MCF 10A (cell line): ENCODE data around the gene RBM38. TPM values are rescaled to one million over a fixed set of nuclear protein-coding genes. Genes with fewer than 3 reads are reported as not detected.

Source experiments
- BruUV-seq: library from RNA; stranded (reverse); fragments of 400-500 nt; replicated peaks from 2 replicates; lab custom pipeline; 2021; lab: Mats Ljungman, UMichigan
- CTCF ChIA-PET: fragments of 300-600 bp; sonication (Branson Sonifier 250); formaldehyde crosslinking; extraction: SDS; loops from one replicate; lab custom pipeline; 2021; ENCODE audit warnings: antibody characterized with exemption, inconsistent platforms; lab: Yijun Ruan, JAX
- POLR2A ChIA-PET: fragments of 300-600, 350-650 bp; sonication (Branson Sonifier 250); formaldehyde crosslinking; extraction: SDS; loops from one replicate; lab custom pipeline; 2020; ENCODE audit warnings: antibody characterized with exemption, inconsistent platforms; lab: Yijun Ruan, JAX
- DNase-seq: peaks from one replicate; pipeline ENCODE4 v3.0.0-alpha.2; 2018; ENCODE audit not compliant: unreplicated experiment
- H3K27ac Mint-ChIP-seq: one replicate; pipeline ENCODE4 v1.8.0; 2022; ENCODE audit warnings: mild to moderate bottlenecking, low read depth, mixed read lengths; ENCODE audit not compliant: unreplicated experiment
- H3K27me3 Mint-ChIP-seq: one replicate; pipeline ENCODE4 v1.8.0; 2022; ENCODE audit warnings: mixed read lengths; ENCODE audit not compliant: insufficient read depth, unreplicated experiment
- H3K36me3 Mint-ChIP-seq: one replicate; pipeline ENCODE4 v1.8.0; 2022; ENCODE audit warnings: mild to moderate bottlenecking, moderate library complexity, mixed read lengths; ENCODE audit not compliant: insufficient read depth, unreplicated experiment
- H3K4me1 Mint-ChIP-seq: one replicate; pipeline ENCODE4 v1.8.0; 2022; ENCODE audit warnings: mixed read lengths; ENCODE audit not compliant: insufficient read depth, unreplicated experiment
- H3K4me3 Mint-ChIP-seq: one replicate; pipeline ENCODE4 v1.8.0; 2022; ENCODE audit warnings: mild to moderate bottlenecking, moderate library complexity, mixed read lengths; ENCODE audit not compliant: unreplicated experiment
- H3K9me3 Mint-ChIP-seq: one replicate; pipeline ENCODE4 v1.8.0; 2022; ENCODE audit warnings: mixed read lengths; ENCODE audit not compliant: unreplicated experiment
- intact Hi-C: fragments of 100-400 bp; cut with micrococcal nuclease; formaldehyde crosslinking; loops from 2 replicates; pipeline ENCODE4 v1.14.1; 2022
- total RNA-seq: library from RNA; stranded (reverse); gene quantifications from 2 replicates; pipeline ENCODE4 v1.2.3, GENCODE V29; 2022
- TF ChIP-seq, protein P1 (sequence below): fragments of 200-600 bp; IDR thresholded peaks from one replicate; pipeline ENCODE4 v1.8.0; 2022; ENCODE audit warnings: antibody characterized with exemption, mild to moderate bottlenecking; ENCODE audit not compliant: unreplicated experiment

Gene RBM38
- total RNA-seq, 1 experiment from 2014 or later: 5.1 TPM

DNA sequence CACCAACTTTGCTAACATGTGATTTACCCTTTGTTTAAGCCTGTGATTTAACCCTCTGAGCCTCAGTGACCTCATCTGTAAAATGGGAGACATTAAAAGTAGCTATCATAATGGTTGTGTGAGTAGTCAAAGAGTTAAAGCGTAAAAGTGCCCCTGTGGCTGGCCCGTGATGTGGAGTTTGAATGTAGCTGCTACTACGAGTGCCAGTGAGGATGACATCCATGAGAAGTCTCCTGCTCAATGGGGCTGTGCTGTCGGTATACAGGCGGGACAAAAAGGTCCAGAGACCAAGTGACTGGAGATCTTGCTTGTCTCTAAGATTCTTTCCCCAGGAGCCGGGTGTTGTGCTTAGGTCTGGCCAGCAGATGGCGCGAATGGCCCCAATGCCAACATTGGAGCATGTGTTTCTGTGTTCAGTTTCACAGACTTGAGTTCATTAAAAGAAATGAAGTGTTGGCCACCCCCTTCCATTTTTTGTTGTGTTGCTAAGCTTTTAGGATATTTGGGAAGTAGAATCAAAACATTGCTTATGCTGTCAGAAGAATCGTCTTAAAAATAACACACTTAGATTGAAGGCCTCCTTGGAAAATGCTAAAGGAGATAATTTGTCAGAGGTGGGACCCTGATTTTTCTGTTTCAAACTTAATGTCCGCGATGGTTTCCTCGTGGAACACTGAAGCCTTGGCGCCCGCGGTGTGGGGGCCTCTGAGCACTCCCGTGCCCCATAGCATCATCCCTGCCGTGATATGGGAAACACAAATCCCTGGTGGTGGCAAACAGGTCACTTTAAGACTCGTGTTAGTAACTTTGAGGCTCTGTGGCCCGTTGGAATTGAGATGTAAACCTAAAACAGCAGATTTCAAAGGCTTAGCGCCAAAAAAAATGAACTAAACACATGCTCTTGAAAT, 9.3 kb upstream of the RBM38 start:
- TF ChIP-seq, protein P1, sequence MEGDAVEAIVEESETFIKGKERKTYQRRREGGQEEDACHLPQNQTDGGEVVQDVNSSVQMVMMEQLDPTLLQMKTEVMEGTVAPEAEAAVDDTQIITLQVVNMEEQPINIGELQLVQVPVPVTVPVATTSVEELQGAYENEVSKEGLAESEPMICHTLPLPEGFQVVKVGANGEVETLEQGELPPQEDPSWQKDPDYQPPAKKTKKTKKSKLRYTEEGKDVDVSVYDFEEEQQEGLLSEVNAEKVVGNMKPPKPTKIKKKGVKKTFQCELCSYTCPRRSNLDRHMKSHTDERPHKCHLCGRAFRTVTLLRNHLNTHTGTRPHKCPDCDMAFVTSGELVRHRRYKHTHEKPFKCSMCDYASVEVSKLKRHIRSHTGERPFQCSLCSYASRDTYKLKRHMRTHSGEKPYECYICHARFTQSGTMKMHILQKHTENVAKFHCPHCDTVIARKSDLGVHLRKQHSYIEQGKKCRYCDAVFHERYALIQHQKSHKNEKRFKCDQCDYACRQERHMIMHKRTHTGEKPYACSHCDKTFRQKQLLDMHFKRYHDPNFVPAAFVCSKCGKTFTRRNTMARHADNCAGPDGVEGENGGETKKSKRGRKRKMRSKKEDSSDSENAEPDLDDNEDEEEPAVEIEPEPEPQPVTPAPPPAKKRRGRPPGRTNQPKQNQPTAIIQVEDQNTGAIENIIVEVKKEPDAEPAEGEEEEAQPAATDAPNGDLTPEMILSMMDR: peak; percentile 65
- H3K4me1 Mint-ChIP-seq: no peaks in the 10 kb centered on the region

DNA sequence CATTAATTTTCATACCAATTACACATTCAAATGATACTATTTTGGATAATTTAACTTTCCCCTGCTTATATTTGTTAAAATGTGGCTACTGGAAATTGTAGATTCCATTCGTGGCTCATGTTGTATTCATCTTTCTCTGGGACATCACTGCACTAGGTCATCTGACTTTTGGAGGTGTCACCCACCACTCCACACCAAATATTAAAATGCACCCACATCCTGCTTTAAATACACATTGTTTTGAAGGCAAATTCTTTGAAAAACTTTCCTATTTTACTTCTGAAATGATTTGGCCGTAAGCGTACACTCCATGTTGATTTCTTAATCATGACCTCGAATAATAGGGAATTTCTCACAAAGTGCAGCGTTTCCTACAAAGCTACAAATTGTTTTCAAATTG, 8.7 kb upstream of the RBM38 start:
- no peak overlapping the region for H3K27ac Mint-ChIP-seq
- H3K36me3 Mint-ChIP-seq: peaks cover 32% of the 10 kb centered on the region
- H3K4me3 Mint-ChIP-seq: no peak overlapping the region
- no peaks in the 10 kb centered on the region for H3K9me3 Mint-ChIP-seq
- ChIA-PET CTCF (interaction anchor here (0.6 to 7.1 kb wide), 31 partner anchors 8 to 1383 kb away, joined by 3 to 56 read pairs (median 6); no protein-coding TSS in a partner anchor), POLR2A (interaction anchor here (1.4 kb wide), 1 partner anchor 114 kb away, joined by 3 read pairs; no protein-coding TSS in a partner anchor)
- no peak for DNase-seq
- no peaks in the 10 kb centered on the region for H3K4me1 Mint-ChIP-seq
- H3K27me3 Mint-ChIP-seq: no peaks in the 10 kb centered on the region
- TF ChIP-seq, protein P1: no peak
- BruUV-seq: no TSS peak
- intact Hi-C loops: loop anchor here (5.0 to 10.0 kb wide), 2 partner anchors 55 to 832 kb away; no protein-coding TSS in a partner anchor

More for the DNA sequence above, 9.3 kb upstream of the RBM38 start:
- CTCF ChIA-PET: interaction anchor here (0.6 to 7.1 kb wide), 37 partner anchors 9 to 1383 kb away, joined by 3 to 56 read pairs (median 4); no protein-coding TSS in a partner anchor
- intact Hi-C loops: loop anchor here (1.0 to 10.0 kb wide), 3 partner anchors 55 to 833 kb away; no protein-coding TSS in a partner anchor
- no TSS peak for BruUV-seq
- Mint-ChIP-seq H3K27me3 (no peaks in the 10 kb centered on the region), H3K36me3 (peaks cover 38% of the 10 kb centered on the region), H3K4me3 (no peak overlapping the region), H3K27ac (no peak overlapping the region), H3K9me3 (no peaks in the 10 kb centered on the region)
- DNase-seq: peak; percentile 74
- POLR2A ChIA-PET: interaction anchor here (0.7 to 1.4 kb wide), 5 partner anchors 20 to 579 kb away, joined by 3 to 4 read pairs (median 3); no protein-coding TSS in a partner anchor

DNA sequence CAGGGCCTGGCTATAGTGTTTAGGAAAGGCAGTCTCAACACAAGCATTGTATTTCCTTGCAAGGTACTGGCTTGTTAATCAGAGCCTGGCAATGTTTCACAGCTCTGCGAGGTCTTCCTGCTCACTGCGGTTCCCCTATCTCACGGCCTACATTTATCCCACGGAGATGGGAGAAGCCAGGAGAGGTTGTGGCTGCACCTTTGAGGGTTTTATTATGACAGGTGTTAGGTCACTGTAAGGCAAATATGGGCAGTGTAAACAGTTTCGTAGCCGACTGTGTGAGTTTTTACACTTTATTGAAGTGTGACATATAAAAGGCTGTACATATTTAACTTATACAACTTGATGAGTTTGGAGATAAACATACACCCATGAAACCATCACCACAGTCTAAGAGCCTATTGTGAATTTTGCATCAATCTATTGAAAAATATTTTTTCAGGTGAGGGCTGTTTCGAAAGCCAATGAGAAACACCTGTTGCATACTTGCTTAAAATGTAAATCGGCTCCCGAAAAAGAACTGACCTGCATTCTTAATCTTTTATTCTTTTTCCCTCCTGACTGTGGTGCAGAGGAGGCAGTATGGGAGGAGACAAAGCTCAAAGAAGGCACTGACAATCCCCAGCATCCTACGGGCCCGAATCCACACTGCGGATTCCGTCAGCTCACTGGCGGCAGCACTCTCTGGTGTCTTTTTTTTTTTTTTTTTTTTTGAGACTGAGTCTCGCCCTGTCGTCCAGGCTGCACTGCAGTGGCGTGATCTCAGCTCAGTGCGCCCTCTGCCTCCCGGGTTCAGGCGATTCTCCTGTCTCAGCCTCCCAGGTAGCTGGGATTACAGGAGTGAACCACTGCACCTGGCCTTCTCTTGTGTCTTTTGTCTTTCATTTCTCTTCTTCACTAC, 7.5 kb upstream of the RBM38 start:
- intact Hi-C loops: loop anchor here (5.0 to 10.0 kb wide), 2 partner anchors 54 to 831 kb away; no protein-coding TSS in a partner anchor
- peaks cover 31% of the 10 kb centered on the region for H3K36me3 Mint-ChIP-seq
- TF ChIP-seq, protein P1: no peak
- no peak for DNase-seq
- H3K4me1 Mint-ChIP-seq: no peaks in the 10 kb centered on the region
- H3K27me3 Mint-ChIP-seq: no peaks in the 10 kb centered on the region
- ChIA-PET CTCF (interaction anchor here (0.5 to 6.2 kb wide), 13 partner anchors 9 to 576 kb away, joined by 3 to 40 read pairs (median 4); no protein-coding TSS in a partner anchor), POLR2A (interaction anchor here (0.5 kb wide), 1 partner anchor 8 kb away, joined by 3 read pairs; no protein-coding TSS in a partner anchor)
- H3K27ac Mint-ChIP-seq: no peak overlapping the region
- no peaks in the 10 kb centered on the region for H3K9me3 Mint-ChIP-seq
- no TSS peak for BruUV-seq
- H3K4me3 Mint-ChIP-seq: no peak overlapping the region
